HG03175 (cell line): ENCODE data around the gene GCG.

Experiments
- ATAC-seq: cut with Tn5 transposase; IDR thresholded peaks from one replicate; pipeline ENCODE4 v1.9.1; 2021; ENCODE audit warnings: mild to moderate bottlenecking, moderate library complexity; ENCODE audit not compliant: unreplicated experiment

Gene GCG

GRCh38 chr2:162152147-162152546, at the start of gene GCG:
GCG (minus strand) TSS chr2:162152247; CDS start chr2:162149178, 3,069 bp downstream.
- no peak for ATAC-seq

GRCh38 chr2:162200636-162201035, 48.6 kb upstream of the GCG start:
- no peak for ATAC-seq

DNA sequence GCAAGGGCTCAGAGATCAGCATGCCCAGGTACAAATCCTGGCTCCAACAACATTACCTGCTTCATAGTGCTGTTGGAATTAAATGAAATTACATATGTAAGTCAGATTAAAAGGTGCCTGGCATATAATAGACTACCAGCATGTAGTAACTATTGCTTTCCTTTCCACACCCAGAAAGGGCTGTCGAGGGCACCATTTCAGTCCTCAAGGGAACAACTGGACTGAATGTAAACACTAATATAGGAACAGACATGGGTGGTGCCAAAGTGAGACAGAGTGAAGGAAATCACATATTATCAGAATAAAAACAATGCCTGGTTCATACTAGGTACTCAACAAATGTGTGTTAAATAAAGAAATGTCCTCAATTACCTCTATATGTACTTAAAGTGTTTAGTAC, 47.9 kb upstream of the GCG start:
- ATAC-seq: no peak

GRCh38 chr2:162198239-162198638, 46.2 kb upstream of the GCG start:
- no peak for ATAC-seq

- no peak for ATAC-seq
Observed at GRCh38 chr2:162197069-162197825, 45.2 kb upstream of the GCG start.

GRCh38 chr2:162196638-162197037, 44.6 kb upstream of the GCG start:
- no peak for ATAC-seq

- no peak for ATAC-seq
Observed at GRCh38 chr2:162188451-162188850, 36.4 kb upstream of the GCG start.

DNA sequence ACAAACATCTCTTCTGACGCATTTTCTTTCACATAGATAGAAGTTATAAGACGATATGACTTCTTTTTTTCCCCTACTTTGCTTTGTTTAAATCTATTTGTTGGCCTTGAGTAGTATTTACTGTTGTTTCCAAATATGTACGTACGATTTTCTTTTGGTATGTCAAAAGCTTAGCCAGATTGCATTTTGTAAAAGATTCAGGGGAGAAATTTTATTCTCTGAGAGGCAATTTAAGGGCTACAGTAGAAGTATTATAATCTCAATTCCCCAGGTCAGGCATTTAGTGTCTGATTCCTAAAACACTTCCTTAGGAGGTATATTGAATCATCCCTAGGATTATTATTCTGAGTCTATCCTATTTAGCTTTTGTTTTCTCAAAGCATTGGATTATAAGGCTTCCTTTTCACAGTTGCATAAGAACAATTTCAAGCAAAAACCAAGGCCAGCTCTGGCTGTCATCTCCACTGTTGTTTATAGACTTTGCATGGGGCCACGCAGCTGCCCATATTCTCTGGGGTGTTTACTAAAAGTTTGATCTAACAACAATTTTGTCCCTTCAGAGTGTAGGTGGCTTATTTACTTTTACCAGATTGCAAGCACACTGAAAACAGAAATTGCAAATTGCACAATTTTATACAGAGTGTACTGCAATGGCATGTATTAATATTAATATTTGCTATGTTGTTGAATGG, 33.6 kb upstream of the GCG start:
- no peak for ATAC-seq

- no peak for ATAC-seq
Observed at GRCh38 chr2:162184821-162185450, 32.9 kb upstream of the GCG start.

DNA sequence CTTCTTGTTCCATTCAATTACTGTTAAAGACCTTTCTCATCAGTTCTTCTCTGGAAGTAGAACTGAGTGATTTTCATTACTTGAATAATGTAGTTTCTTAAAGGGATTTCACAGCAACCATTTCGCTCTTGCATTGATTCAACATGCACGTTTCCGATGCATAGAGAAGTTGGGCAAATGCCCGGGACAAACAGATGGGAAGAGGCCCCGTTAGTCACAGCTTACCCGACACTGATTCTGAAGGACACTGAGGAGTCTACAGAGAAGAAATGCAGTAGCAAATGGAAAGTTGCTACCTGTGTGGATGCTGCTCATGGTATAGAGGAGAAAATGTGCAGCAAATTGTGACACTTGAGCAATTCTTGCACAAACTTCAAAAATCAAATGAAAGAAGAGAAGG, 32.3 kb upstream of the GCG start:
- ATAC-seq: no peak

DNA sequence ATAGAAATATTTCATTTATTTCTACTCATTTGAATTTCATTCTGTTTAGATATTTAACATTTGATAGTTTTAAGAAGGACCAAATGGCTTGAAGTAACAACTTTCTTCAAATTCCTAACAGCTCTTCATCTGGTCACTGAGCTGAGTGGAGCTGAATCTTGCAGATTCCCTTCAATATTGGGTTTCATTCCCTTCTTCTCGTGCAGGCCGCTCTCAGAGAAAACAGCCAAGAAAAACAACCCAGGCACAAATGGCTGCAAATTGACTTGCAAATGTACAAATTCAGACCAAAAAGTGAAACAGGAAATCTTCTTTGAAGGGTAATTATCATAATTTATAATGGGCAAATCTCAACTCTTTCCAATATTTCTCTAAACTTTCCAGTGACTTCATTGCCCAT, 30.3 kb upstream of the GCG start:
- ATAC-seq: no peak

DNA sequence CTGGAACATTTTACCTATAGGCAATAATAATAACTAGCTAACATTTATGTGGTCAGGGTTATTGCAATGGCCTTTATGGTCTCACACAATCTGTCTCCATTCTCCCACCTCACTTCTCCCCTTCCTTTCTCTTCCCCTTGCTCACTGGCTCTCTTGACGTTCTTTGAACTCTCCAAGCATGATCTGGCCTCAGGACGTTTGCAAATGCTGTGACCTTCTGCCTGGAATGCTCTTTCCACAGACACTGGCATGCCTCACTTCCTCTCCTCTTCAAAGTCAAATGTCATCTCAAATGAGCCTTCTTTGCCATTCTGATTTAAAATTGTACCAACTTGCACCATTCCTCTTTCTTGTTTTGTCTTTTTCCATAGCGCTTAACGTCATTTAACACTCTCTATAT, 25.3 kb upstream of the GCG start:
- ATAC-seq: no peak

DNA sequence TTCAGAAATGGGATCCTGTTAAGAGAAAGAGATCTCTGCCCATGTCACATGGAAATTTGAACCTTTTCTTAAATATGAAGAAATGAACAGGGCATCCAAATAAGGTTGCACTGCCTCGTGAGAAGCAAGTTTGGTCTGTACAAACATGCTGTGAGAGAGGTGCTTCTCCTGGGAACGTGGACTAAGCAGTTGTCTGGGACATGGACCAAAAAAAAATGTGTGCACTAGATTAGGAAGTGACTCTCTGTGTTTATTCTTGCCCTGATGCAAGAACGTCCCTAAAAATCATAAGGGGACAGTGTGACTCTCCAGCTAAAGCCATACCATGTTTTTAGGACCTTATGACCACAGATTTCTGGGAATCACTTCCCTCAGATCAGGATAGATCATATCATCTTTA, 23.7 kb upstream of the GCG start:
- no peak for ATAC-seq

DNA sequence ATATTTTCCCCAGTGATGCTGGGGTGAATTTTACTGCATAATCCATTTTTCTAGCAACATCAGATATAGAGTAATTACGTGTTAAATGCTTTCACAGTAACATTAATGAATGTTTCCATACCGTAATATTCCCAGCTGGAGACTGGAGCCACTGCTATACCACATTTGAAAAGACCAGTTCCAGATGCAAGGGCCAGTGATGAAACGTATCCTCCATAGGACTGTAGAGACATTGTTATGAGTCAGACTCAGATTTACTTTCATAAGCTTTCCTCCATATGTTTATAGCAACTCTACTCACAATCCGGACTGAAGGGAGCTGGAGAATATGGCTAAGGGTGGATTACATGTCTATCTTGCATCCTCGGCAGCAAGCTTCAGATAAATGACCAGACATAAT, 22.7 kb upstream of the GCG start:
- no peak for ATAC-seq

DNA sequence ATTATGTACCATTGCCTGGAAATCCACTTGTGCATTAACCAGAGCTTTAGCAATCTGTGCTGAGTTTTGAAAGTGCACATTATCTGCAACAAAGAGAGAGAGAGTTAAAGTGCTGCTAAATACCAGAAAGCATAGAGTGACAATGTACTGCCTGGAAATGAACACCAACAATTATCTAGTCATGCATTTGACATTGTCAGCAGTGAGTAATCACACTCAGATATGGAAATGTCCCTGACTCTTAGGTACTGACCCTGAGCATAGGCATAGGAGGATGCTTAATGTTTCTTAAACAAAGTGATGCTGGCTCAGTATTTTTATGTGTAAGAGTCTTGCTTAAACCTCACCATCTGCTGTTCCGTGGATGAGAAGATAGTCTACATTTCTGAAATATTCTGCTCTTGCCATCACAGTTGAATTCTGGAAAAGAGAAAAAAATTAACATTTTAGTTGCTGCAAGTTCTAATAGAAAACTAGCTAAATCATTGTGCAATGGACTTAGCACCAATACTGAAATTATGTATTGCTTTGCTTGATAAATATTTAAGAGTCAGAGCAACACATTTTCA, 20.8 kb upstream of the GCG start:
- ATAC-seq: no peak

DNA sequence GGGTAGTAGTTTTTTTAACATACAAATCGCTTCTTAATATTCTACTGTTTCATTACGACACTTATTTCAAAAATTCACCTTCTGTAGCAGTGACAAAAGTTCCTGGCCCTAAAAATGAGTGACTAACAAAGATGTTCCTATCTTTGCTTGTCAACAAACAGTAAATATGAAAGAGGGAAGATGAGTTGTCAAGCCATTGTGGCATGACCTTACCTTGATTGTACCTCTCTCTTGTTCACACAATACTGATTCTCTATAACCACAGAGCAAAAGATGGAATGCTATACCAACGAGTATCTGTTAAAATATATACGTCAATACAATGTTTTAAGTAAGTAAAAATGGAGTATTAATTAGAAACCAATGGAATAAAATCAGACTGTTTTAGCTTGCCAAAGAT, 14.7 kb upstream of the GCG start:
- no peak for ATAC-seq

GRCh38 chr2:162166174-162166573, 14.1 kb upstream of the GCG start:
- ATAC-seq: no peak

GRCh38 chr2:162164802-162165201, 12.8 kb upstream of the GCG start:
- ATAC-seq: no peak

DNA sequence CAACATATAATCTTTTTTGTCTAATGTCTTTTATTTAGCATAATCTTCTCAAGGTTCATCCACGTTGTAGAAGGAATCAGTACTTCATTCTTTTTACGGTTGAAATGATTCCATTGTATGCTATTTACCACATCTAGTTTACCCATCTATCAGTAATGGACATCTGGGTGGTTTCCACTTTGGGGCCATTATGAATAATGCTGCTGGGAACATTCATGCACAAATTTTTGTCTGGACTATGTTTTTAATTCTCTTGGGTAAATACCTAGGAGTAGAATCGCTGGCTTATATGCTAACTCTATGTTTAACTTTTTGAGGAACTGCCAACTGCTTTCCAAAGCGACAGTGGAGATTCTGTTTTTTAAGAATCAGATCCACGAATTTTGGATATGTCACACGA, 7.4 kb upstream of the GCG start:
- no peak for ATAC-seq

GRCh38 chr2:162156149-162156548, 4.1 kb upstream of the GCG start:
- no peak for ATAC-seq

DNA sequence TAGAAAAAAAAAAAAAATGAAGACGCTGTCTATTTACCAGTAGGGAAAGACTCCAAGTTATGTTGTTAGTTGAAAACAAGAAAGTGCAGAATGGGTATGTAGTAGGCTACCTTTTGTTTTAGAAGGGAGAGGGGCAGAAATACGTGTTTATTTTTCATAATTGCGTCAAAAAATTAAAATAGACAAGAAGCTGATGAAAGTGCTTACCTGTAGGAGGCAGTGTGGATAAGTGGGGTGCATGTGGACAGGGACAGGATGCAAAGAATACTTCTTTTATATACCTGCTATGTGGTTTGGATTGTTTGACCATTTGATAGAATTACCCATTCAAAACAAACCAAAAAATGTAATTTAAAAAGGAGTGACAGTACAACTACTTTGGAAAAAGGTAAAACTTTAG, 3.0 kb upstream of the GCG start:
- no peak for ATAC-seq
